GM18499 (cell line): ENCODE measurements around the gene SLC1A3.

Source experiments
- ATAC-seq: cut with Tn5 transposase; IDR thresholded peaks from one replicate; pipeline ENCODE4 v1.9.1; 2021; ENCODE audit warnings: moderate number of reproducible peaks; ENCODE audit not compliant: insufficient read depth, unreplicated experiment

SLC1A3 gene

DNA sequence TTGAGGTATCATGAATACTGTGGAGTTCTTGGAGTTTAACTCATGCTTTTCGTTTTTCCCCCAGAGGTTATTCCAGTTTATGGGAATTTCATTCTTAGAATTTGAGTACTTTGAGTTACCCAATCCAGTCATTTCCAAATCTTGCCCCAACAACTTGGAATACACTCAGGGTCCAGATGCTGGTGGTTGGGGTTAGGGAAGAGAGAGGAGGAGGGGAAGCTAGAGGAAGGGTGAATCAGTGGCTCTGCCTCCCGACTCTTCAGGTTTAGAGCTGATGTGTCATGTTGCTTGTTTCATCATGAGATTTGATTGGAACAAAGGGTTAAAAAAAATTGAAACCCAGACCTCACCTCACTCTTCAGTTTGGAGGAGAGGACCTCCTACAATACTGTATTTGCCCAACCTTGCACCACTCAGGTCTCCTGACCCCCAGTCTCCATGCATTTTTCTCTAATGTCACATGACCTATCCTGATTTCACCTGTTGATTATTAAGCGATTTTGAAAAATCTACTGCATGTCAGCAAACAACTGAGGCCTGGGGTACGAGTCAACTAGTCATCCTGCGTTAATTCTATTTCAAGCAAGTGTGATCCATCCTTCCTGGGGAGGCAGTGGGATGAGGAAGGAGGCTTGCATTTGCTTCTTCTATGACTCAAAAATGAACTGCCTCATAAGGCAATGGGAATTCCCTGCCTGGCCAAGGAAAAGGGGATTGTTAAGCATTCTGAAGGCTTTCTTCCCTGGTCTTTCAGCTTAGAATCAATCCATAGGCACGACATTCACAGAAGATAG is 6.2 kb upstream of the SLC1A3 start:
- ATAC-seq: no peak

DNA sequence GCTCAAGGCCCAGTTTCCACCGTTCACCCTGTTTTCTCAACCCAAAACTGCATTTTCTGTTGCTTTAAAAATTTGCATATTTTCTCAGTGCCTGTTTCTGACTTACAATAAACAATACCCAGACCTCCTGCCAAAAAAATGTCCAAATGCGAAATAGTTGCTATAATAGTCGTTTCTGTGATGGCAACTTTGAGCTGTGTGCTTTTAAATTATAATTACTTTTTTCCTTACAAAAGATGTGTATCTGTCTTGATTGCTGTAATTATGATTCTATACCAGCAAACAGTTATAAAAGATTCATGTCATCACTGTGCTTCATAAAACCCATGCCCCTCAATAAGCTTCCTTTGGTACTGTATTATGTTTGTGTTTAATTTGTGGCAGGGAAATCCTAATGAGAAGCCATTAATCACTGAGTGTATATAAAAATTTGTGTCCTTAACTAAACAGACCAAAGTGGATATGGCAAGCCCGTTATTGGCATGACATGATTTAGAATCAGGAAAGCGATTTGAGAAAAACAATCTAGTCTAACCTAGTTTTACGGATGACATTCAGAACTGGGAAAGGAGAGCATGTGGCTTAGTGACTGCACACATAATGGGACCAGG is 5.4 kb upstream of the SLC1A3 start:
- no peak for ATAC-seq

- no peak for ATAC-seq
Observed at GRCh38 chr5:36602704-36603321, 3.6 kb upstream of the SLC1A3 start.

GRCh38 chr5:36605241-36605640 is 1.2 kb upstream of the SLC1A3 start:
- ATAC-seq: no peak

- ATAC-seq: no peak
Observed at GRCh38 chr5:36606036-36606427, 374 bp upstream of the SLC1A3 start.

DNA sequence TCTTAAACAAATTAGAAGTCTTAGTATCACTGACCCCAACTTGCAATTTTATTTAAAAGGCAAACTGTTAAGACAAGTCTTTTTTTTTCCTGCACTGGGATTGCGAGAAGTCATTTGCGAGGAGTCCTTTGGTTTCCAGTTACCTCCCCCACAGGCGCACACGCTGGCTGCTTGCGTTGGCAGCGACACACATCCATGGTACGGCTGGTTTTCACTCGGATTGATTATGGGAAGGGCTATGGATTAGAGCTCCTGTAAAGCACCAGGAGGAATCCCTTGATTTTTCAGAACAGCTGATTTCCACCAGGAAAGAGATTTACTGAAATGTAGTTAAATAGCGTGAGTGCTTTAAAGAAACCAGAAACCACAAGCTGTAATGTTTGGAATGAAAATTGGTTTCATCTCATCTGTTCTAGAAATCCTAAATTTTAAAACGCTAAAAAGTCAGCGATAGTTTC is 737 bp downstream of the SLC1A3 start:
- no peak for ATAC-seq

- no peak for ATAC-seq
Observed at GRCh38 chr5:36607838-36608783, 1.7 kb downstream of the SLC1A3 start.

DNA sequence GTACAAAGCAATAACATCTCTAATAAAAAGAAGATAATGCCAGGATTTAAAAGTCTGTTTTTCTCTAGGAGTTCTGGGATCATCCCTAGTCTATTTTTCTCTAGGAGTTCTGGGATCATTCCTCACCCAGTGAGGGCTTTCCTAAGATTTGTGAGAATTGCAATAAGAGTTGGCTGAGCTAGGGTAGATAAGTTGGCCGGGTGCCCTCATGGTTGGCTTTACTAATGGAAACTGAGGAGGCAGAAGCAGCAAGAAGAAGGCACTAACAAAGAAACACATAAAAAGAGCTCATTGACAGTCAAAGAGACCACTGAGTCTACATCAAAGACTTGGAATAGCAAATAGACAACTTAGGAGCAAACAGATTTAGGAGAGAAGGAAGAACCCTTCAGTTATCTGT is 4.2 kb downstream of the SLC1A3 start:
- ATAC-seq: no peak

GRCh38 chr5:36611520-36612274 is 5.3 kb downstream of the SLC1A3 start:
- no peak for ATAC-seq

DNA sequence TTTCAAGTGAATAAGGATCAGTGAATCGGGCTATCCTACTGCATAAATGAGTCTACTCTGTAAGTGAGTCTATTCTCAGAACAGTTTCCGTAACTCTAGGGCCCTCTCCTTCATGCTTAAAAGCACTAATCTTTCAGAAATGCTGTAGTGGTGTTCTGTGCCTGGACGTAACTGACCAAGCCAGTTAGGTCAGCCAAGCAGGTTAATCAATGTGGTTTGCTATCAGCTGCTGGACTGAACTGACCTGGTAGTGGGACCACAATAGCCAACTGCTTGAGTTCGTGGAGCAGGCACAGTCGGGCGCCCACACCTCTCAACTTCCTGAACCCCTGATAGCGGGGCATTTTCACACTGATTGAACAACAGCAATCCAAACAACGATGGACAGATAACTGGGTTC is 6.8 kb downstream of the SLC1A3 start:
- ATAC-seq: no peak

DNA sequence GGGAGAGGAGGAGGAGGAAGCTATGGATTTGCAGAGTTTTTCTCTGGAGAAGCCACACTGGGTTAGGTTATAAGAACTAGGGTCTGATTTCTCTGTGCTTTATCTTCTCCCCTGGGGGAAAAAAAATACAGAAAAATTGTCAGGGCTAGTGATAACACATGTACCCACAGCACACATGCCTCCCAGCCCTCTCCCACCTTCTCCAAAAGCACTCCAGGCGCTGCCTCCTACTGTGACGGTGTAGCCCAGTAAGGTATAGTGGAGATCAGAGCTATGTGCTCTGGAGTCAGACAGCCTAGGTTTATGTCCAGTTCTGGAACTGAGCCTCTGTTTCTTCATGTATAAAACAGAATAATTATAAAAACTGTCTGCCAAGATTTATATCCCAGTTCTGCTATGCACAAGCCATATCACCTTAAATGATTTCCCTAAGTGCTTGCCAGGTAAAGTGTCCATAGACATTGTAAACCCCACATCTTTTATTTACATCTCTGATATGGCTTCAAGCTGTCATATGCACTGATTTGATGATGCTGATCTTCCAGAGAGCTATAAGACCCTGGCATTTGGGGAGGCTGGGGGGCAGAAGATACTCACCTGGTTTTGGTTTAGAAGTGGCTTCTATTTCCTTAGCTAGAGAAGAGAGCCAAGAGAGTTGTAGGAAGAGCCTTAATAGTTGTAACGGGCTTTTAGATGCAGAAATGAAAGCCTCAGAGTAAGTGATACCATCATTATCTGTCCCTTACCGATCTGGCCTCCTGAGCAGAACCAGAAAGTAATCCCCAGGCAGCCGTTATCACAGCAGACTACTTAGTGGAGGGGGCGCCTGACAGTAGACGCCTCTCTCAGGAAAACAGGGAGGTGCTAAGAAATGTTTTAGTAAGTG is 7.6 kb downstream of the SLC1A3 start:
- no peak for ATAC-seq

- no peak for ATAC-seq
Observed at GRCh38 chr5:36614657-36615308, 8.4 kb downstream of the SLC1A3 start.

- no peak for ATAC-seq
Observed at GRCh38 chr5:36619012-36619635, 12.7 kb downstream of the SLC1A3 start.

DNA sequence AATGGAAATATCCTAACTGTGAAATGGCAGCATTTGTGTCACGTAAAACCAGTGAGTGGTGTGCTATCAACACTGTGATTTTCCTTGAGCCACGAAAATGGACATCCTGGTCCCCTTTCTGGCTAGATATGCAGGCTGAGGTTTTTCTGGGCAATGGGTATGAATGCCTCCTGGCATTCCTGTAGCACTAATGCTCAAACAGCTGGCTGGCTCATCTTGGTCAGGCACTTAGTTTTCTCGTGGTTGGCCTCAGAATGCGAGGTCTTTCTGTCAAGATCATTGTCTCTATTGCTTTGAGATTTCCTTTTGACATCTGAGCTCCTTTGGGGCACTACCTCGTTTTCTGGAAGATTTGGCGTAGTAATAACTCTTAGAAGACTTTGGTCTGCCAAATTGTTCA is 15.6 kb downstream of the SLC1A3 start:
- ATAC-seq: no peak

DNA sequence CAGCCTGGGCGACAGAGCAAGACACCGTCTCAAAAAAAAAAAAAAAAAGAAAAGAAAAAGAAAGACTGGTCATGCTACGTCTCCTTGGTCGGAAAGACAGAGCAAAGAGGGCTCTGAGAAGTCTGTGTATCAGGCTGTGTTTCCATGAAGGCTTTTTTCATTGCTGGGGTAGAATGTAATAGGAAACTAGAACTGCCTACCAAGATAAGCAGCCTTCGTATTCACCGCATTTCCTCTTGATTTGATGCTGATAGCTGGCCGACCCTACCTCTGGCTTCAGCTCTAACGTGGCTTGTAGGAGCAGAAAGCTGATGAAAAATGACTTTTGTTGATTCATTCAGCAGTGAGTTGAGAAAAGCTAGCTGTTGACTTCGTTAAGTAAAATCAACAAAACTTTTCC is 17.4 kb downstream of the SLC1A3 start:
- no peak for ATAC-seq

DNA sequence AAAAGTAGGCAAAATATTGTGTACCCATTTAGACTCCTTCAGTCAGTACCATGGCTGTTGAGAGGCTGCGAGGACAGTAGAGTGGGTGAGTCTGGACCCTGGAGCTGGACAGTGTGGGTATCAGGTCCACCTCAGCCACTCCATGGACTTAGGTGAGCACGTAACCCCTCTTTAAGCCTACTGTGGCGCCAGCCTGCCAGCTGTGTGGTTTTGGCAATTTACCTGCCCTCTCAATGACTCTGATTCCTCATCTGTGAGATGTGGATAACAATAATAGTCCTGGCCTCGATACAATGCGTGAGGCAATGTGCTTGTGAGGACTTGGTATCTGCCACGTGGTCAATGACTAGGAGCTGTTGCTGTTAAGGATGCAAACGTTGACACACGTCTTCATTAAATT is 17.9 kb downstream of the SLC1A3 start:
- no peak for ATAC-seq

DNA sequence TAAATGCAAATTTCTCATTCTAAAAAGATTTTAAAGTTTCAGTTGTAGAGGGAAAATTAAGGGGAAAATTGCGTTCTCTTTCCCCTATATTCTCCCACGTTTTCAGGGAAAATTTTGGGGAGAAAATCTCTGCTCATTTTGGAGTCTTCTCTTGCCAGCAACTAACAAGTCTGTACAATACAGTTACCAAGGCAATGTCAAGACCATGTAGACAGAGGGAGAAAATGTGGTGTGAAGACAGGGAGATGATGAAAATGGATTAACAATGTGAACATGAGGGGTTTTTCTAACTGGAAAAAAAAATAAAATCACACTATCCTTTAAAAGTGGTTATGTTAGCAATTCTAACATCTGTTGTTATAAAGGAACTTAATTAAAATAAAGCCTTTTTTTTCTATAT is 22.3 kb downstream of the SLC1A3 start:
- no peak for ATAC-seq

- no peak for ATAC-seq
Observed at GRCh38 chr5:36629729-36630128, 23.3 kb downstream of the SLC1A3 start.
